ENCODE measurements around the gene CTBP1.

CTBP1 gene

DNA sequence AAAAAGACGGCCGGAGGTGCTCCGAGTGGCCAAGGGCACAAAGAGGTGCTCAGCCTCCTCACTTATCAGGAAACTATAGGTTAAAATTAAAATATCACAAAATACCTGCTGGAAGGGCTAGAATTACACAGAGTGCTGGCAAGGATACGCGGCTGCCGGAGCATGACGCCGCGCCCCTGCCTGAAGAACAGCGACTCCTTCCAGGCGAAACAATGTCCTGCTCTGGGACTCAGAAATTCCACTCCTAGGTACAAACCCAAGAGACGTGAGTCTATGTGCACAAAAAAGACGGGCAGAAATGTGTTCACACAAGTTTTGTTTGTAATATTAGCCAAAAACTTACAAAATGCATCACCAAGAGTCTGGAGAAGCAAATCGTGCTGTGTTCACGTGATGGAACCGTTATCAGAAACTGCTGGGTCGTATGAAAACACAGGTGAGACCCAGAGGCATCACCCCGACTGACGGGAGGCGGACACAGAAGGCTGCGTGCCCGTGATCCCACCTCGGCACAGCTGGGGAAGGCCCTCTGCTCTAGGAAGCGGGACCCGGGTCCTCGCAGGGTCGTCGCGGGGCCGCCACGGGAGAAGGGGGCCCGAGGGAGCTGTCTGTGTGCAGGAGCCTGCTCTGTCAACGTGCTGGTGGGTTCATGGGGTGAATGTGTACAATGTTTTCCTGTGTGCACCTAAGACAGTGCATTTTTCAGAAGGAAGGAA is 27.6 kb downstream of the CTBP1 start:
- no peak for DNase-seq (ENCODE audit: low spot score)
- in situ Hi-C loops (cut with MboI; ENCODE audit: low pct_unique_long_range_greater_than_20kb, low sequenced_read_pairs, unreplicated experiment), result no loop called here
- TF ChIP-seq, protein P1, sequence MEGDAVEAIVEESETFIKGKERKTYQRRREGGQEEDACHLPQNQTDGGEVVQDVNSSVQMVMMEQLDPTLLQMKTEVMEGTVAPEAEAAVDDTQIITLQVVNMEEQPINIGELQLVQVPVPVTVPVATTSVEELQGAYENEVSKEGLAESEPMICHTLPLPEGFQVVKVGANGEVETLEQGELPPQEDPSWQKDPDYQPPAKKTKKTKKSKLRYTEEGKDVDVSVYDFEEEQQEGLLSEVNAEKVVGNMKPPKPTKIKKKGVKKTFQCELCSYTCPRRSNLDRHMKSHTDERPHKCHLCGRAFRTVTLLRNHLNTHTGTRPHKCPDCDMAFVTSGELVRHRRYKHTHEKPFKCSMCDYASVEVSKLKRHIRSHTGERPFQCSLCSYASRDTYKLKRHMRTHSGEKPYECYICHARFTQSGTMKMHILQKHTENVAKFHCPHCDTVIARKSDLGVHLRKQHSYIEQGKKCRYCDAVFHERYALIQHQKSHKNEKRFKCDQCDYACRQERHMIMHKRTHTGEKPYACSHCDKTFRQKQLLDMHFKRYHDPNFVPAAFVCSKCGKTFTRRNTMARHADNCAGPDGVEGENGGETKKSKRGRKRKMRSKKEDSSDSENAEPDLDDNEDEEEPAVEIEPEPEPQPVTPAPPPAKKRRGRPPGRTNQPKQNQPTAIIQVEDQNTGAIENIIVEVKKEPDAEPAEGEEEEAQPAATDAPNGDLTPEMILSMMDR (IDR thresholded peaks at IDR 0.05; ENCODE audit: extremely low read depth, insufficient read depth, missing control alignments), result no peak

DNA sequence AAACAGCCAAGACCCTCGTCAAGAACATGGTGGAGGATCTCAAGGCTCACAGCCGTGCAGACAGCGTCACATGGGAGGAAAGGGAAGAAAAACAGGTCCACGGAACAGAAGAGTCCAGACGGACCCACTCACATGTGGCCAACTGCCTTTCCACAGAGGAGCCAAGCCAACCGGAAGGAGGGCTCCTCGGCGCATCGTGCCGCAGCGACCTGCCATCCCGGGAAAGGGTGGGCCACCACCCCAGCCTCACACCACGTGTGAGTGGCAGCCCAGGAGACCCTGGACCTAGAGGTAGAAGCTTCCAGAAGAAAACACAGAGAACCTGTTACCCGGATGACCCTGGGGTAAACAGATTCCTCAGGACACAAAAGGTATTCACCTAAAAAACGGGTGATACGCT is 28.4 kb downstream of the CTBP1 start:
- TF ChIP-seq, protein P1 (IDR thresholded peaks at IDR 0.05; ENCODE audit: extremely low read depth, insufficient read depth, missing control alignments), result no peak
- in situ Hi-C loops (cut with MboI; ENCODE audit: low pct_unique_long_range_greater_than_20kb, low sequenced_read_pairs, unreplicated experiment), result no loop called here
- DNase-seq (ENCODE audit: low spot score), result no peak

DNA sequence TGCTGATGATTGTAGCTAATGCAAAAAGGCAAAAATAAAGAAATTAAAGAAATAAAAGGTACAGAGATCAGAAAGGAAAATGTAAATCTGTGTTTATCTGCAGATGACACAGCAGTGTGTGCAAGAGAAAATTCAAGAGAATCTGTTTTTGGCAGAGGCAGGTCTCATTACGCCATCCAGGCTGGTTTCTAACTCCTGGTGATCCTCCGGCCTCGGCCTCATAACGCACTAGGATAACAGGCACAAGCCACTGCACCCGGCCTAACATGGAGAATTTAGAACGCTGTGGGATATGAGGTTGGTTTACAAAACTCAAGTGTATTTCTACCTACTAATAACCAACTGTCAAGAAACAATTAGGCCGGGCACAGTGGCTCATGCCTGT is 29.4 kb downstream of the CTBP1 start:
- in situ Hi-C loops (cut with MboI; ENCODE audit: low pct_unique_long_range_greater_than_20kb, low sequenced_read_pairs, unreplicated experiment), result no loop called here
- DNase-seq (ENCODE audit: low spot score), result no peak

DNA sequence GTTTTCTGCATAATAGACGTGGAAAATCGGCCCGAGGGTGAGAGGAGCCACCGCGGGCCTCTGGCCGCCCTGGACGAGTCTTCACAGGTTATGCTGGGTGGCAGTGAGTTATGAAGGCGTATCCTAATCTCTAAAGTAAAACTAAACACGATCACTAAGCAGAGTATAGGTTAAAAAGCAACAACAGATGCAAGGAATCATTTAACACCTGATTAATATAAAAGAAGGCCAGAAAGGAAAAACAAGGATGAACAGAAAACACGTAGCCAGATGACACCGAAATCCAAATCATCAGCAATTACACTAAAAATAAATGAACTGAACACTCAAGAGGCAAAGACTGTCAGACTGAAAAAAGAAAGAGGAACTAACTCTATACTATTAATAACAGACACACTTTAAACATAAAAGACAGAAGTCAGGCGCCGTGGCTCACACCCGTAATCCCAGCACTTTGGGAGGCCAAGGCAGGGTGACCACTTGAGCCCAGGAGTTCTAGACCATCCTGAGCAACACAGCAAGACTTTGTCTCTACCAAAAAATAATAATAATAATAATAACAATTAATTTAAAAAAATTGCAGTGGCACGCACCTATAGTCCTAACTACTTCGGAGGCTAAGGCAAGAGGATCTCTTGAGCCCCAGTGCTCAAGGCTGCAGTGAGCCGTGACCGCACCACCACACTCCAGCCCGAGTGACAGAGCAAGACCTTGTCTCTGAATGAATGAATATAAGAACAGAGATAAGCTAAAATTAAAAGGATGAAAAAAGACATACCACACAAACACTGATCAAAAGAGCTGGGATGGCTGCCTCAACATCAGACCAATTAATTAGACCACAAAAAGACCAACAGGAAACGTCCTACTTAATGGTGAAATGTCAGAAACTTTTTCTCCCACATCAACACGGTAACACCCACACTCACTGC is 30.0 kb downstream of the CTBP1 start:
- peak; percentile 83 for DNase-seq (ENCODE audit: low spot score)
- TF ChIP-seq, protein P1 (IDR thresholded peaks at IDR 0.05; ENCODE audit: extremely low read depth, insufficient read depth, missing control alignments), result no peak
- in situ Hi-C loops (cut with MboI; ENCODE audit: low pct_unique_long_range_greater_than_20kb, low sequenced_read_pairs, unreplicated experiment), result no loop called here

More for the DNA sequence above, 29.4 kb downstream of the CTBP1 start:
- TF ChIP-seq, protein P1 (IDR thresholded peaks at IDR 0.05; ENCODE audit: extremely low read depth, insufficient read depth, missing control alignments), result no peak

DNA sequence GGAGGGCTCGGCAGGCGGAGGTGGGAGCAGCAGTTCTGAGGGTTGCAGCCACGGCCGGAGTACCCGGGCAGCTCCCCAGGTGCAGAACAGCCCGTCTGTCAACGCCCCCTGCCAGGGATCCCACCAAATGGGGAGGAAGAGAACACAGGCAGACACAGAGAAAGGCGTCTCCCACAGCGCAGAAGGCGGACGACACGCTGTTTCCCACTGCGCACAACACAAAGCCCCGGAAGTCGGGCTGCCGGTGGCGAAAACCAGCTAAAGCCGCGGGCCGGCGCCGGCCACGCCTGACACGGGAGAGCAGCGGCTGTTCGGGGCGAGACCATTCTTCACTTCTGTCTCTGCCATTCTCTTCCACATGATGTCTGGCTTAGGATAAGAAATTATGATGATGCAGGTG is 31.6 kb downstream of the CTBP1 start:
- DNase-seq (ENCODE audit: low spot score), result no peak
- in situ Hi-C loops (cut with MboI; ENCODE audit: low pct_unique_long_range_greater_than_20kb, low sequenced_read_pairs, unreplicated experiment), result no loop called here
- TF ChIP-seq, protein P1 (IDR thresholded peaks at IDR 0.05; ENCODE audit: extremely low read depth, insufficient read depth, missing control alignments), result no peak

DNA sequence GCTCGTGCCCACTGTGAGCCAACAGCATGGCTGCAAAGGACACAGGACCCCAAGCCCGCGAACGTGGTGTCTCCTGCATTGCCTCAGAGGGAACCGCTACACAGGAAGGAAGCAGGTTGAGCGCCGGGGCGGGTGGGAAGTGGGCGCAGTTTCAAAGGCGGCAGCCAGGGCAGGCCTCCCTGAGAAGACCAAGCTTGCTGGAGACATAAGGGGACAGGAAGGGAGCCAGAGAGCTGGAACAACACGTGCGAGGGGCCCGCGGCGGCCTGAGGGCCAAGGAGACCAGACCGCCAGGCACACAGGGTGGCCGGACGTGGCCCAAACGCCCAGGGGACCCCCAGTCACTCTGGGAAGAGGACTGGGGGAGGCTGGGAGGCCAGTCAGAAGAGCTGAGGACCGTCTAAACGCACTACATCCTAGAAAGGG is 32.0 kb downstream of the CTBP1 start:
- DNase-seq (ENCODE audit: low spot score), result peak; percentile 78
- TF ChIP-seq, protein P1 (IDR thresholded peaks at IDR 0.05; ENCODE audit: extremely low read depth, insufficient read depth, missing control alignments), result no peak
- in situ Hi-C loops (cut with MboI; ENCODE audit: low pct_unique_long_range_greater_than_20kb, low sequenced_read_pairs, unreplicated experiment), result no loop called here
